Astrocyte (in vitro differentiated cells and primary cell): Measurements from ENCODE around the gene CD9.

Experiments
- CTCF ChIP-seq: IDR thresholded peaks from 2 replicates; pipeline ENCODE4 v1.5.1; 2011; ENCODE audit warnings: low read depth, mild to moderate bottlenecking, inconsistent platforms, low read length, moderate library complexity; ENCODE audit not compliant: insufficient read depth
- EZH2 ChIP-seq: IDR thresholded peaks from 2 replicates; pipeline ENCODE4 v1.6.1; 2012; ENCODE audit warnings: mild to moderate bottlenecking, low read length, inconsistent platforms; ENCODE audit not compliant: insufficient read depth

GRCh38 chr12:6221146-6221545 lies 20.9 kb downstream of the CD9 start:
- no peak for TF ChIP-seq CTCF
- TF ChIP-seq EZH2 = no peak
